ENCODE results near the gene C2orf72.

GRCh38 chr2:231002641-231003040, 34.7 kb upstream of the C2orf72 start:
- TF ChIP-seq CTCF (IDR thresholded peaks at IDR 0.05) (no peak), POLR2A (IDR thresholded peaks at IDR 0.05) (no peak)

Data from heart left ventricle (tissue), 13 donors.